ENCODE results near the gene WDR64. TPM values are rescaled to one million over a fixed set of nuclear protein-coding genes. Genes with fewer than 3 reads are reported as not detected.

WDR64 gene
- total and polyA plus RNA-seq, 8 donors, result 0.17 to 0.33 (median 0.28) TPM; not detected in 3

DNA sequence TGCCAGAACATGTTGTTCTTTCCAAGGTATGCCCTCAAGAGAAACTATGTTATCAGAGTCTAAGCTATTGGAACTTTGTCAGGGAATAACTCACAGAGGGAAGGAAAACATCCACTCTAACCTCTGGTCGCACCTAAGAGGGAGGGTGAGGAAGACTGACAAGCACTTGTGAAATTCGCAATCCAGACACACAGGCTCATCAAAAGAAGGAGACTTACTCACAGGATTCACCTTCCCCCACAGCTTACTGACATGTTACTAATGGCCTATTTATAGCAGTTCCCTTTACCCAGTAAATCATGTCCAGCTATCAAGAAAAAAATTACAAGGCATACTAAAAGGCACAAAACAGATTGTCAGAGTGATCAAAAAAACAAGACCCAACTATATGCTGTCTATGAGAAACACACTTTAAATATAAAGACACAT, 36.9 kb downstream of the WDR64 start:
- H3K27ac ChIP-seq, result no peak overlapping the region
- no peak overlapping the region for H3K4me3 ChIP-seq
- H3K36me3 ChIP-seq, result no peaks in the 10 kb centered on the region
- no peak for ATAC-seq
- H3K27me3 ChIP-seq, result peaks cover 0 to 7% of the 10 kb centered on the region in 2 donors
- DNase-seq, result no peak
- no peaks in the 10 kb centered on the region for H3K4me1 ChIP-seq
- intact Hi-C loops (cut with DNase I), result no loop called here
- TF ChIP-seq, protein P1, sequence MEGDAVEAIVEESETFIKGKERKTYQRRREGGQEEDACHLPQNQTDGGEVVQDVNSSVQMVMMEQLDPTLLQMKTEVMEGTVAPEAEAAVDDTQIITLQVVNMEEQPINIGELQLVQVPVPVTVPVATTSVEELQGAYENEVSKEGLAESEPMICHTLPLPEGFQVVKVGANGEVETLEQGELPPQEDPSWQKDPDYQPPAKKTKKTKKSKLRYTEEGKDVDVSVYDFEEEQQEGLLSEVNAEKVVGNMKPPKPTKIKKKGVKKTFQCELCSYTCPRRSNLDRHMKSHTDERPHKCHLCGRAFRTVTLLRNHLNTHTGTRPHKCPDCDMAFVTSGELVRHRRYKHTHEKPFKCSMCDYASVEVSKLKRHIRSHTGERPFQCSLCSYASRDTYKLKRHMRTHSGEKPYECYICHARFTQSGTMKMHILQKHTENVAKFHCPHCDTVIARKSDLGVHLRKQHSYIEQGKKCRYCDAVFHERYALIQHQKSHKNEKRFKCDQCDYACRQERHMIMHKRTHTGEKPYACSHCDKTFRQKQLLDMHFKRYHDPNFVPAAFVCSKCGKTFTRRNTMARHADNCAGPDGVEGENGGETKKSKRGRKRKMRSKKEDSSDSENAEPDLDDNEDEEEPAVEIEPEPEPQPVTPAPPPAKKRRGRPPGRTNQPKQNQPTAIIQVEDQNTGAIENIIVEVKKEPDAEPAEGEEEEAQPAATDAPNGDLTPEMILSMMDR (IDR thresholded peaks at IDR 0.05), result no peak
- no peaks in the 10 kb centered on the region for H3K9me3 ChIP-seq

DNA sequence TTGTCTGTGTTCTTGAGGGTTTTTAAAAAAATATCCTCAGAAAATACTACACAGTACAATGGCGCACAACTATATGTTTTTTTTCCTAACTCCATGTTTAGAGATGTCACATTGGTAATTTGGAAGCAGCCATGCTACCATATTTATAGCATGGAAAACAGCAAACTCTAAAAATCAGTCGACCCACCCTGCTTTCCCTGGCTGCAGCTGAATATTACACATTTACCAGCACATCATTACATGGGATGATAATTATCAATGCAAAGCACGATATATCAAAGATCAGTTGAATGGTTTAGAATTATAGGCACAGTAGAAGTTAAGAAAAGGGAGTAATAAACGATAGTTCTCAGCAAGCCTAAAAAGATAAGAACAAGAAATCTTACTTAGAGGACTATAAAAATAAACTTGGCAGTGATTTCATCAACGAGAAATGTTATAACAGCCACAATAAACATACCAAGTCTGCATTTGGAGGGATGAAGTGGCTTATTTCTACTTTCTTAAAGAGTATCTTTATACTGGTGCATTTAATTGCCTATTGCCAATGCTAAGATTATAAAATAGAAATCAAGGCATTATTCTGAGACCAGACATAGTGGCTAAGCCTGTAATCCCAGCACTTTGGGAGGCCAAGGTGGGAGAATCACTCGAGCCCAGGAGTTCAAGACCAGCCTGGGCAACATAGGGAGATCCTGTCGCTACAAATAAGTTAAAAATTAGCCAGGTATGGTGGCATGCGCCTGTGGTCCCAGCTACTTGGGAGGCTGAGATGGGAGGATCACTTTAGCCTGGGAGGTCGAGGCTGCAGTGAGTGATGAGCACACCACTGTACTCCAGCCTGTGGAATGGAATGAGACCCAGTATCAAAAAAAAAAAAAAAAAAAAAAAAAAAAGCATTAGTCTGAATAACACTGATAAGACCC, 43.4 kb downstream of the WDR64 start:
- DNase-seq (no peak), ATAC-seq (no peak)
- Histone ChIP-seq H3K36me3 (no peaks in the 10 kb centered on the region), H3K27me3 (no peaks in the 10 kb centered on the region), H3K4me3 (no peak overlapping the region), H3K27ac (no peak overlapping the region), H3K4me1 (no peaks in the 10 kb centered on the region), H3K9me3 (no peaks in the 10 kb centered on the region)
- intact Hi-C loops (cut with DNase I), result no loop called here
- TF ChIP-seq, protein P1 (IDR thresholded peaks at IDR 0.05), result no peak

- Histone ChIP-seq H3K27me3 (no peaks in the 10 kb centered on the region), H3K36me3 (no peaks in the 10 kb centered on the region), H3K4me1 (no peaks in the 10 kb centered on the region), H3K9me3 (no peaks in the 10 kb centered on the region), H3K4me3 (no peak overlapping the region), H3K27ac (no peak overlapping the region)
- TF ChIP-seq, protein P1 (IDR thresholded peaks at IDR 0.05), result no peak
- DNase-seq (no peak), ATAC-seq (no peak)
- intact Hi-C loops (cut with DNase I), result no loop called here
Observed at GRCh38 chr1:241696172-241696814, 44.2 kb downstream of the WDR64 start.

GRCh38 chr1:241696815-241697639, 44.9 kb downstream of the WDR64 start:
- no peak for DNase-seq
- H3K27ac ChIP-seq, result no peak overlapping the region
- no peaks in the 10 kb centered on the region for H3K4me1 ChIP-seq
- no peaks in the 10 kb centered on the region for H3K27me3 ChIP-seq
- ATAC-seq, result no peak
- intact Hi-C loops (cut with DNase I), result no loop called here
- no peaks in the 10 kb centered on the region for H3K36me3 ChIP-seq
- TF ChIP-seq, protein P1 (IDR thresholded peaks at IDR 0.05), result no peak
- no peaks in the 10 kb centered on the region for H3K9me3 ChIP-seq
- H3K4me3 ChIP-seq, result no peak overlapping the region
